AG09309 (cell line): ENCODE results near the gene MAP4K1.
"Not testable (repeated sequence)": the region's sequence is repeated elsewhere in the genome, so short reads cannot be mapped to it uniquely, and the experiment has no call there.

Experiments used
- DNase-seq: peaks from one replicate; pipeline ENCODE4 v3.0.0-alpha.2; 2010; ENCODE audit warnings: low read depth
- H3K4me3 ChIP-seq: 2 replicates; pipeline ENCODE4 v1.5.1; 2011; ENCODE audit warnings: mild to moderate bottlenecking, low read depth, low read length, moderate library complexity; ENCODE audit not compliant: control insufficient read depth
- CTCF ChIP-seq: IDR thresholded peaks from 2 replicates; pipeline ENCODE4 v1.5.1; 2011; ENCODE audit warnings: mild to moderate bottlenecking, low read depth, low read length, inconsistent platforms; ENCODE audit not compliant: insufficient read depth, control insufficient read depth; ENCODE audit errors: missing control alignments

MAP4K1 gene

GRCh38 chr19:38635483-38636399 lies 18.0 kb upstream of the MAP4K1 start:
- H3K4me3 ChIP-seq = no peak overlapping the region
- no peak for TF ChIP-seq CTCF

GRCh38 chr19:38634757-38635482 lies 17.2 kb upstream of the MAP4K1 start:
- no peak overlapping the region for H3K4me3 ChIP-seq
- no peak for DNase-seq
- peak; percentile 94 for TF ChIP-seq CTCF

More at GRCh38 chr19:38635483-38636399, 18.0 kb upstream of the MAP4K1 start:
- no peak for DNase-seq

DNA sequence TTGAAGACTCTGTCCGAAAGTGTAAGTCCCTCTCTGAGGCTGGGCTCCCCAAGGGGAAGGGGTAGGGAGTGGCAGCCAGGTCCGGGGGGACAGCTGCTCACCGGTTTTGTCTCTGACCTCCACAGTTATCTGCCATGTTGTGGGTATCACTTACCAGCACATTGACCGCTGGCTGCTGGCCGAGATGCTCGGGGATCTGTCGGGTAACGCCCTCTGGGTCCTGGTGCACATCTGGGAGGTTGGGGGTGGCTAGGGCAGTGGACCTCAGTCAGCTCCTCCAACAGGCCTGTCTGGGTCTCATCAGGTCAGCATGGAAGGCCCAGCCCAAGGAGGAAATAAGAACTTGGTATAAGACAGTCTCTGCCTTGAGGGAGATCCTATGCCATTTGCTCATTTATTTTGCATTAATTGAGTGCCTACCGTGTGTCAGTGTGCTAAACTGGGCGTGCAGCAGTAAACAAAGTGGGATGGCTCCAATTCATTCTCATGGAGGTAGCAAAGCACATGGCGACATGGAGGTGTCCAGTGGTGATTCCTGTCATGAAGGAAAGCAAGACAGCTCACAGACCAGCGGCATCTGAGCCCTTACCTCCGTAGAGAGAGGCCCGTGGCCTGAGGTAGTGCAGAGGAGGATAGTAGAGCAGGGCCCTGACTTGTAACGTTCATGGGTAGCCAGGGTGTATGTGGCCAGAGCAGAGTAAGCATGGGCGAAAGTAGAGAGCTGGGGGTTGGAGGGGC lies 14.9 kb upstream of the MAP4K1 start:
- DNase-seq = no peak
- TF ChIP-seq CTCF = no peak
- H3K4me3 ChIP-seq = no peak overlapping the region

DNA sequence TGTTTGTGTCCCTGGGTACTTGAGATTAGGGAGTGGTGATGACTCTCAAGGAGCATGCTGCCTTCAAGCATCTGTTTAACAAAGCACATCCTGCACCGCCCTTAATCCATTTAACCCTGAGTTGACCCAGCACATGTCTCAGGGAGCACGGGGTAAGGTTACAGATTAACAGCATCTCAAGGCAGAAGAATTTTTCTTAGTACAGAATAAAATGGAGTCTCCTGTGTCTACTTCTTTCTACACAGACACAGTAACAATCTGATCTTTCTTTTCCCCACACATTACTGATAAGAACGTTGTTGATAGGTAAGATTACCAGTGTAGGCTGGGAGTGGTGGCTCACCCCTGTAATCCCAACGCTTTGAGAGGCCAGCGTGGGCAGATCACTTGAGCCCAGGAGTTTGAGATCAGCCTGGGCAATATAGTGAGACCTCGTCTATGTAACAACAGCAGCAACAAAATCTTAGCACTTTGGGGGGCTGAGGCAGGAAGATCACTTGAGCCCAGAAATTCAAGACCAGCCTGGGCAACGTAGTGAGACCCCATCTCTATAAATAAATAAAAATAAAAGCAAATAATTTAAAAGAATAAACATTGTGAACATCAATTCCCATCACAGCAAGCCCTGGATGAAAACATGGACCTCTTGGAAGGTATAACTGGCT lies 14.2 kb upstream of the MAP4K1 start:
- not testable (repeated sequence) for H3K4me3 ChIP-seq, DNase-seq

- H3K4me3 ChIP-seq, DNase-seq: not testable (repeated sequence)
Observed at GRCh38 chr19:38631301-38631700, 13.5 kb upstream of the MAP4K1 start.

- no peak for TF ChIP-seq CTCF
- no peak overlapping the region for H3K4me3 ChIP-seq
- DNase-seq = no peak
Observed at GRCh38 chr19:38629568-38629967, 11.8 kb upstream of the MAP4K1 start.

DNA sequence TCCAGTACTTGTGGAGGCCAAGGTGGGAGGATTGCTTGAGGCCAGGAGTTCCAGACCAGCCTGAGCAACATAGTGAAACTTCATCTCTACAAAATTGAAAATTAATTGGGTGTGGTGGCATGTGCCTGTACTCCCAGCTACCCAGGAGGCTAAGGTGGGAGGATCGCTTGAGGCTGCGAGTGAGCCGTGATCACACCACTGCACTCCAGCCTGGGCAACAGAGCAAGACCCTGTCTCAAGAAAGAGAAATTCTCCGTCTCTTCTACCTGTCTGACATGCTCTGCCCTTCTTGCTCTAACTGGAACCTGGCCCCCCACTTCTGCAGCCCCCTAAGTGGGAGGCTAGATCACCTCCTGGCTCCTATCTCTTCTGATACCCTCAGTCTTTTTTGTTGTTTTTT lies 8.6 kb upstream of the MAP4K1 start:
- H3K4me3 ChIP-seq = no peak overlapping the region
- TF ChIP-seq CTCF = no peak
- no peak for DNase-seq
